Measurements from ENCODE around the gene PUS1.

PUS1 gene

DNA sequence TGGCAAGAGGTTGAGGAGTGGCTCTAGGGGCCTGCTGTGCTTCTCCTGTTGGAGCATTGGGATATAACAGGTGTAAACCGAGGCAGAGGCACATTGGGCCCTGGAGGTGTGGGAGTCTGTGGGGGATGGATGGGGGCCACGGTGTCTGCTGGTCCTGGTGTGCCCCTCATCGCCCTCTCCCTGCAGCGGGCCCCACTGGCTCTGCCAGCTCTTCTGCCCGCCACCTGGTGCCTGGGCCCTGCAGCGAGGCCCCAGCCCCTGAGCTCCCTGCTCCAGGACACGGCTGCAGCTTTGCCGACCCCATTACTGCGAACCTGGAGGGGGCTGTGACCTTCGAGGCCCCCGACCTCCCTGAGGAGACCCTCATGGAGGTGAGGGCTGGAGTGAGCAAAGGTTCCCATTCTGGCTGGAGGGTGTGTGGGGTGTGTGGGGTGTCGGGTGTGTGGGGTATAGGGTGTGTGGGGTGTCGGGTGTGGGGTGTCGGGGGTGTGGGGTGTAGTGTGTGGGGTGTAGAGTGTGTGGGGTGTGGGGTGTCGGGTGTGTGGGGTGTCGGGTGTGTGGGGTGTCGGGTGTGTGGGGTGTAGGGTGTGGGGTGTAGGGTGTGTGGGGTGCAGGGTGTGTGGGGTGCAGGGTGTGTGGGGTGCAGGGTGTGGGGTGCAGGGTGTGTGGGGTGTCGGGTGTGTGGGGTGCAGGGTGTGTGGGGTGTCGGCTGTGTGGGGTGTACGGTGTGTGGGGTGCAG, 10.6 kb upstream of the PUS1 start:
- DNase-seq (no peak), ATAC-seq (ENCODE audit: insufficient read depth, low read depth) (0 out of 3 replicates have a peak, but pooled peaks have one; percentile 6)
- Histone ChIP-seq H3K79me2 (ENCODE audit: insufficient read depth, low read length) (no peaks in the 10 kb centered on the region), H3K36me3 (ENCODE audit: insufficient read depth, low read length) (peaks cover 80% of the 10 kb centered on the region), H3K4me3 (ENCODE audit: low read depth in 1 of 2, low read length in 2 of 2) (no peak overlapping the region), H3K9ac (ENCODE audit: low read depth, low read length) (no peak overlapping the region), H3K27ac (ENCODE audit: low read length) (no peak overlapping the region), H2AFZ (ENCODE audit: low read depth, low read length) (no peak overlapping the region), H3K9me3 (ENCODE audit: insufficient read depth, low read length, severe bottlenecking) (no peaks in the 10 kb centered on the region), H4K20me1 (ENCODE audit: insufficient read depth, low read length) (peaks cover 23% of the 10 kb centered on the region), H3K4me2 (ENCODE audit: insufficient read depth, low read length) (no peak overlapping the region), H3K4me1 (ENCODE audit: insufficient read depth, low read length) (no peaks in the 10 kb centered on the region), H3K27me3 (ENCODE audit: insufficient read depth, low read length, poor library complexity) (no peaks in the 10 kb centered on the region)
- TF ChIP-seq EZH2 (IDR thresholded peaks at IDR 0.05; ENCODE audit: borderline replicate concordance, low read depth, low read length, severe bottlenecking), result no peak
- TF ChIP-seq, protein P1, sequence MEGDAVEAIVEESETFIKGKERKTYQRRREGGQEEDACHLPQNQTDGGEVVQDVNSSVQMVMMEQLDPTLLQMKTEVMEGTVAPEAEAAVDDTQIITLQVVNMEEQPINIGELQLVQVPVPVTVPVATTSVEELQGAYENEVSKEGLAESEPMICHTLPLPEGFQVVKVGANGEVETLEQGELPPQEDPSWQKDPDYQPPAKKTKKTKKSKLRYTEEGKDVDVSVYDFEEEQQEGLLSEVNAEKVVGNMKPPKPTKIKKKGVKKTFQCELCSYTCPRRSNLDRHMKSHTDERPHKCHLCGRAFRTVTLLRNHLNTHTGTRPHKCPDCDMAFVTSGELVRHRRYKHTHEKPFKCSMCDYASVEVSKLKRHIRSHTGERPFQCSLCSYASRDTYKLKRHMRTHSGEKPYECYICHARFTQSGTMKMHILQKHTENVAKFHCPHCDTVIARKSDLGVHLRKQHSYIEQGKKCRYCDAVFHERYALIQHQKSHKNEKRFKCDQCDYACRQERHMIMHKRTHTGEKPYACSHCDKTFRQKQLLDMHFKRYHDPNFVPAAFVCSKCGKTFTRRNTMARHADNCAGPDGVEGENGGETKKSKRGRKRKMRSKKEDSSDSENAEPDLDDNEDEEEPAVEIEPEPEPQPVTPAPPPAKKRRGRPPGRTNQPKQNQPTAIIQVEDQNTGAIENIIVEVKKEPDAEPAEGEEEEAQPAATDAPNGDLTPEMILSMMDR (IDR thresholded peaks at IDR 0.05; ENCODE audit: borderline replicate concordance, extremely low read depth, low read length, poor library complexity, severe bottlenecking), result no peak

GRCh38 chr12:131919051-131919347, 10.1 kb upstream of the PUS1 start:
- no peaks in the 10 kb centered on the region for H3K79me2 ChIP-seq (ENCODE audit: insufficient read depth, low read length)
- H3K4me1 ChIP-seq (ENCODE audit: insufficient read depth, low read length), result no peaks in the 10 kb centered on the region
- DNase-seq (no peak), ATAC-seq (ENCODE audit: insufficient read depth, low read depth) (no peak)
- no peak overlapping the region for H3K4me3 ChIP-seq (ENCODE audit: low read depth in 1 of 2, low read length in 2 of 2)
- H3K4me2 ChIP-seq (ENCODE audit: insufficient read depth, low read length), result no peak overlapping the region
- no peak overlapping the region for H3K27ac ChIP-seq (ENCODE audit: low read length)
- H3K36me3 ChIP-seq (ENCODE audit: insufficient read depth, low read length), result peaks cover 75% of the 10 kb centered on the region
- no peaks in the 10 kb centered on the region for H3K9me3 ChIP-seq (ENCODE audit: insufficient read depth, low read length, severe bottlenecking)
- no peaks in the 10 kb centered on the region for H3K27me3 ChIP-seq (ENCODE audit: insufficient read depth, low read length, poor library complexity)
- peaks cover 23% of the 10 kb centered on the region for H4K20me1 ChIP-seq (ENCODE audit: insufficient read depth, low read length)
- TF ChIP-seq, protein P1 (IDR thresholded peaks at IDR 0.05; ENCODE audit: borderline replicate concordance, extremely low read depth, low read length, poor library complexity, severe bottlenecking), result no peak
- TF ChIP-seq EZH2 (IDR thresholded peaks at IDR 0.05; ENCODE audit: borderline replicate concordance, low read depth, low read length, severe bottlenecking), result no peak
- H2AFZ ChIP-seq (ENCODE audit: low read depth, low read length), result no peak overlapping the region
- H3K9ac ChIP-seq (ENCODE audit: low read depth, low read length), result no peak overlapping the region

DNA sequence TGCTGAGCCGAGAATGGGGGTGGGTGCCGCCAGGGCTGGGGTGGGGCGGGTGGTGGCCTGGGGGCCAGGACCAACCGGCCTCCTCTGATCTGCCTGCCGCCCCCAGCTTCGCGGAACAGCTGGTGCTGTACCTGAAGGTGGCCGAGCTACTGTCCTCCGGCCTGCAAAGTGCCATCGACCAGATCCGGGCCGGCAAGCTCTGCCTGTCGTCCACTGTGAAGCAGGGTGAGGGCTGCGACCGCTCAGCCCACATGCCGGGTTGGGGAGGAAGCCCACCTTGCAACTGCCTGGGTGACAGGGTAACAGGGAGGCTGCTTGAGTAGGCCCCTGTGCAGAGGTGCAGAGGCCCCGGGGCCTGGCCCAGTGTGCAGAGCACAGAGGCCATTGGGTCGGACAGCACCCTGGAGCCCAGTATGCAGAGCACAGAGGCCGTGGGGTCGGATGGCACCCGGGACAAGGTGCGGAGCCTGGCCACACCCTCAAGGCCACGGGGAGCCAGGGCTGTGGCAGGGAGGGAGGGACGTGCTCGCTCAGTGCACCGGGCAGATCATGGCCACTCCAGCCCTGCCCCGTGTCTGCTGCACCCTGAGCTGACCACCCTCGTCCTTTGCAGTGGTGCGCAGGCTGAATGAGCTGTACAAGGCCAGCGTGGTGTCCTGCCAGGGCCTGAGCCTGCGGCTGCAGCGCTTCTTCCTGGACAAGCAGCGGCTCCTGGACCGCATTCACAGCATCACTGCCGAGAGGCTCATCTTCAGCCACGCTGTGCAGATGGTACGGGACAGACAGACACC, 9.5 kb upstream of the PUS1 start:
- no peak for DNase-seq
- H3K36me3 ChIP-seq (ENCODE audit: insufficient read depth, low read length), result peaks cover 69% of the 10 kb centered on the region
- H3K79me2 ChIP-seq (ENCODE audit: insufficient read depth, low read length), result no peaks in the 10 kb centered on the region

More for the DNA sequence above, 9.5 kb upstream of the PUS1 start:
- Histone ChIP-seq H3K4me3 (ENCODE audit: low read depth in 1 of 2, low read length in 2 of 2) (no peak overlapping the region), H3K4me2 (ENCODE audit: insufficient read depth, low read length) (no peak overlapping the region), H3K27ac (ENCODE audit: low read length) (no peak overlapping the region), H2AFZ (ENCODE audit: low read depth, low read length) (no peak overlapping the region), H3K9ac (ENCODE audit: low read depth, low read length) (no peak overlapping the region), H3K4me1 (ENCODE audit: insufficient read depth, low read length) (peaks cover 4% of the 10 kb centered on the region; the same call in 1 of the 2 replicates), H3K9me3 (ENCODE audit: insufficient read depth, low read length, severe bottlenecking) (no peaks in the 10 kb centered on the region), H3K27me3 (ENCODE audit: insufficient read depth, low read length, poor library complexity) (no peaks in the 10 kb centered on the region), H4K20me1 (ENCODE audit: insufficient read depth, low read length) (peaks cover 21% of the 10 kb centered on the region)
- no peak for TF ChIP-seq EZH2 (IDR thresholded peaks at IDR 0.05; ENCODE audit: borderline replicate concordance, low read depth, low read length, severe bottlenecking)
- TF ChIP-seq, protein P1 (IDR thresholded peaks at IDR 0.05; ENCODE audit: borderline replicate concordance, extremely low read depth, low read length, poor library complexity, severe bottlenecking), result no peak
- ATAC-seq (ENCODE audit: insufficient read depth, low read depth), result no peak
